Right lobe of liver (tissue), 4 donors: ENCODE data around the gene LONP1.

ENCODE experiments used
- POLR2A ChIP-seq: fragments of 450-650 bp; IDR thresholded peaks from one replicate; pipeline ENCODE4 v1.6.1; 2017; ENCODE audit warnings: antibody characterized with exemption, mild to moderate bottlenecking
- TF ChIP-seq, protein P1 (sequence below), 4 donors: fragments of 200-600 bp in 3 of 4; fragments of 450-650 bp in 1 of 4; IDR thresholded peaks; one replicate each; pipeline versions ENCODE4 v1.5.1 to v1.8.0; 2016 to 2022; ENCODE audit warnings: antibody characterized with exemption in 4 of 4, mild to moderate bottlenecking in 2 of 4
- donor health status: DM: no; HTN: no; CAD: no.
- donor health status: DM: no; HTN: no; CAD: no.
- donor health status: DM: no; HTN: yes; CAD: no.

DNA sequence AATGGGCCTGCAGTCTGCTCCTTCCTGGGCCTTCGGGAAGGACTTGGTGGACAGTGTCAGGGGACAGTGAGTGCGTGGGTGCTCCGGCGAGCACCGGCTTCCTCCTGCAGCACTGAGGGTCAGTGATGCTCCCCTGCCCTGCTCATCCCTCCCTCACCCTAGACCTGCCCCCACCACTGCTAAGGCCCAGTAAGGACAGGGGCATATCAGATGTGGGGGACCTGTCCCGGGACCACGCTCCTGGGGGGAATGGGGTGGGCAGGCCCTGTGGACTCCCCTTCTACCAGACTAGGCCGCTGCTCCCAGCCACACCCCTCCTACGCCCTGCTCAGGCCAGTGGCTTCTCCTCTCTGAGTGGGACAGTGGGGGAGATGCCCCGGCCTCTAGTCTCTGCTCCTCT is 42.8 kb downstream of the LONP1 start:
- TF ChIP-seq, protein P1, sequence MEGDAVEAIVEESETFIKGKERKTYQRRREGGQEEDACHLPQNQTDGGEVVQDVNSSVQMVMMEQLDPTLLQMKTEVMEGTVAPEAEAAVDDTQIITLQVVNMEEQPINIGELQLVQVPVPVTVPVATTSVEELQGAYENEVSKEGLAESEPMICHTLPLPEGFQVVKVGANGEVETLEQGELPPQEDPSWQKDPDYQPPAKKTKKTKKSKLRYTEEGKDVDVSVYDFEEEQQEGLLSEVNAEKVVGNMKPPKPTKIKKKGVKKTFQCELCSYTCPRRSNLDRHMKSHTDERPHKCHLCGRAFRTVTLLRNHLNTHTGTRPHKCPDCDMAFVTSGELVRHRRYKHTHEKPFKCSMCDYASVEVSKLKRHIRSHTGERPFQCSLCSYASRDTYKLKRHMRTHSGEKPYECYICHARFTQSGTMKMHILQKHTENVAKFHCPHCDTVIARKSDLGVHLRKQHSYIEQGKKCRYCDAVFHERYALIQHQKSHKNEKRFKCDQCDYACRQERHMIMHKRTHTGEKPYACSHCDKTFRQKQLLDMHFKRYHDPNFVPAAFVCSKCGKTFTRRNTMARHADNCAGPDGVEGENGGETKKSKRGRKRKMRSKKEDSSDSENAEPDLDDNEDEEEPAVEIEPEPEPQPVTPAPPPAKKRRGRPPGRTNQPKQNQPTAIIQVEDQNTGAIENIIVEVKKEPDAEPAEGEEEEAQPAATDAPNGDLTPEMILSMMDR (IDR thresholded peaks at IDR 0.05): no peak
- no peak for TF ChIP-seq POLR2A
